NCI-H524 (cell line): ENCODE data around the gene CRTC3.
"Not testable (repeated sequence)": the region's sequence is repeated elsewhere in the genome, so short reads cannot be mapped to it uniquely, and the experiment has no call there.

ENCODE experiments used
- DNase-seq, 2 experiments: peaks; one replicate each; lab custom pipeline; 2025; lab: John Stamatoyannopoulos, UW

Gene CRTC3, protein sequence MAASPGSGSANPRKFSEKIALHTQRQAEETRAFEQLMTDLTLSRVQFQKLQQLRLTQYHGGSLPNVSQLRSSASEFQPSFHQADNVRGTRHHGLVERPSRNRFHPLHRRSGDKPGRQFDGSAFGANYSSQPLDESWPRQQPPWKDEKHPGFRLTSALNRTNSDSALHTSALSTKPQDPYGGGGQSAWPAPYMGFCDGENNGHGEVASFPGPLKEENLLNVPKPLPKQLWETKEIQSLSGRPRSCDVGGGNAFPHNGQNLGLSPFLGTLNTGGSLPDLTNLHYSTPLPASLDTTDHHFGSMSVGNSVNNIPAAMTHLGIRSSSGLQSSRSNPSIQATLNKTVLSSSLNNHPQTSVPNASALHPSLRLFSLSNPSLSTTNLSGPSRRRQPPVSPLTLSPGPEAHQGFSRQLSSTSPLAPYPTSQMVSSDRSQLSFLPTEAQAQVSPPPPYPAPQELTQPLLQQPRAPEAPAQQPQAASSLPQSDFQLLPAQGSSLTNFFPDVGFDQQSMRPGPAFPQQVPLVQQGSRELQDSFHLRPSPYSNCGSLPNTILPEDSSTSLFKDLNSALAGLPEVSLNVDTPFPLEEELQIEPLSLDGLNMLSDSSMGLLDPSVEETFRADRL

DNA sequence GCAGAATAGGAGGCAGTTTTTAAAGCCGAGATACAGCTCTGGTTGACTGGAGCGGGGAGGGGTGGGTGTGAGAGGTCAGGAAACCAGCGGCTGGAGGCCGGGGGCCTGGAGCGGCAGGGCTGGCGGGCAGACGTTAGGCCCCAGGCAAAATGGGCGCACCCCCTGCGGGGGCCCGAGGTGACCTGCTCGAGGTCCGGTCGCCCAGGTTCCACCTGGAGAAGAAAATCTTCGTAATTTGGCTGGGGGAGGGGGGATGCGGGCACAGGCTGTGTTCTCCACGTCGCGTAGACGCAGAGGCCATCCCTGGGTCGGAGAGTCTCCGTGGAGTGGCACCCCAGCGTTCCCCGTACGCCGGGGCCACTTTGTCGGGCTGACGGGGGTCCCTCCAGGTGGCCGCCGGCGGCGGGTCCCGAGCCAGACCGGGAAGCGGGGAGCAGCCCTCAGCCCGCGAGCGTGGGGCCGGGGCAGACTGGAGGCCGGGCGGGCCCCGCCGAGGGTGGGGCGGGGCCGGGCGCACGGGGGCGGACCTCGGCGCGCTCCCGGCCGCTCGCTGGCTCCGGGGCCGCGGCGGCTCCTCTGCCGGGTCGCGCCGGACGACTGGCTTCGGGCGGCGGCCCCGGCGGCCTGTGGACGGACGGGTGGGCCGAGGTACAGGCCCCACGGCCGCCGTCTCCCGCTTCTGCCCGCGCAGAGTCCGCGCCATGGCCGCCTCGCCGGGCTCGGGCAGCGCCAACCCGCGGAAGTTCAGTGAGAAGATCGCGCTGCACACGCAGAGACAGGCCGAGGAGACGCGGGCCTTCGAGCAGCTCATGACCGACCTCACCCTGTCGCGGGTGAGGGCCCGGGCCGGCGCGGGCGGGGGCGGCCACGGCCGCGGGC is at the start of gene CRTC3:
TSS of gene CRTC3 (plus strand) at position 553 of the 879 bp plus-strand sequence. CDS start at position 702, 149 bp downstream.
- DNase-seq = peak in 1 of 2 experiments; percentile 32

- DNase-seq = no peak
Observed at GRCh38 chr15:90481023-90481422, 48.7 kb upstream of the CRTC3 start.

- peak in 1 of 2 experiments; percentile 50 for DNase-seq
Observed at GRCh38 chr15:90482124-90483011, 47.4 kb upstream of the CRTC3 start.

DNA sequence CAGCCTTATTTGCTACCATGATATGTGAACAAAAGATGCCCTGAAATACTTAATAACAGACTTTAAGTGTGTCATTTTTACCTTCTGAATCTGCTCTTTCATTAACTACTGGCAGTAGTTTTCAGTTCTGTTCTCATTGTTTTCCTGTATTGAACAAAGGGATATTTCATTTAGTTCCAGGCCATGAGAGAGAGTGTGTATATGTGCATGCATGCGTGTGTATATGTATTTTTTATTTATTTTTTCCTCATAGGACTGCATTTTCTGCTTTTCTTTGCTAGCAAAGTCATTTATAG is 46.8 kb upstream of the CRTC3 start:
- DNase-seq = no peak

- DNase-seq = no peak
Observed at GRCh38 chr15:90483637-90484036, 46.1 kb upstream of the CRTC3 start.

DNA sequence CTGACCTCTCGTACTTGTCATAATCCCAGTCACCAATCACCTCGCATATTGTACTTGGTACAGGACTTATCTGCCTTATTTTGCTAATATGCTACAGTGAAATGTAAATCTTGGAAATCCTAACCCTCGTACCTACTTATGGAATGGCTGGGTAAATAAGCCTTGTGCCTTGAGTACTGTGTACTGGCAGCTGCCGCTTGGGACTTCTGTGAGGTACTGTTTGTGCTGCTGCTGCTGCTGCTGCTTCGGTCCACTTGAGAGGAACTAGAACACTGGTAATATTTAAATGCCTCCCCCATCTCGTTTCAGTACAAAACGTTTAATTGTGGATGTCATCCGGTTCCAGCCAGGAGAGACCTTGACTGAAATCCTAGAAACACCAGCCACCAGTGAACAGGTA is 42.5 kb upstream of the CRTC3 start:
- DNase-seq = no peak

DNA sequence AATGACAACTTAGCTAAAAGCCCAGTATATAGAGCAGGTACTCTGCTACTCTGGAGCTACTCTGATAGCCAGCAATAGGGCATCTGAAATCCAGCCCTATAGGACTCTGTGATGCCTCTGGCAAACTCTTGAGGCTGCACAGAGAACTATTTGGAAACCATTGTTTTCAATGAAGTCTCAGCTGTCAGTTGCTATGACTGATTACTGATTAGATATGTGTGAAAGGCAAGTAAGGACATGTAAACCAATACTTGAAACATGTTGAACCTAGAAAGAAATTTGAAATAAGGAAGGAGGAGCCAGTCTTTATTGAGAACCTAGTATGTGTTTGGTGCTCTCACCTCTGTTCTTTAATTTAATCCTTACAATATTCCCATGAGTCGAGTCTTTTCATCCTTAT is 40.2 kb upstream of the CRTC3 start:
- DNase-seq = no peak

GRCh38 chr15:90489944-90490343 is 39.8 kb upstream of the CRTC3 start:
- DNase-seq = no peak

GRCh38 chr15:90493647-90494046 is 36.1 kb upstream of the CRTC3 start:
- no peak for DNase-seq

DNA sequence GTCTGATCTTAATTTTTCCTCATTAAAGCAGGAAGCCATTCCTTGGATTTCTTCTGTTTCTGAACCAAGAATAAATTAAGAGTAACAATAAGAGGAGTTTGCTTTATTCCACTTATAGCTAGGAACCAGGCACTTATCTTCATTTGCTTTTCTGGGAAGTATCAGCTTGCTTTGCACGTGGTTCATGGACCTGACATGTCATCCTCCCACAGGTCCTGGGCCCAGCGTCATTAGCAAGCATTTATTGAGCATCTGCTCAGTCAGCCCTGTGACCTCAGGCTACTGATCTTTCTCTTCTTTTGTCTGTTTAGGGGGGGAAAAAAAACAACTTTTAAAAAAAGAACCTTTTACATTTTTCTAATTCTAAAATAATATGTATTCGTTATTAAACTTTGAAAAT is 34.7 kb upstream of the CRTC3 start:
- DNase-seq = peak in 1 of 2 experiments; percentile 26

- peak; percentile 82 to 91 for DNase-seq
Observed at GRCh38 chr15:90496791-90497190, 32.9 kb upstream of the CRTC3 start.

DNA sequence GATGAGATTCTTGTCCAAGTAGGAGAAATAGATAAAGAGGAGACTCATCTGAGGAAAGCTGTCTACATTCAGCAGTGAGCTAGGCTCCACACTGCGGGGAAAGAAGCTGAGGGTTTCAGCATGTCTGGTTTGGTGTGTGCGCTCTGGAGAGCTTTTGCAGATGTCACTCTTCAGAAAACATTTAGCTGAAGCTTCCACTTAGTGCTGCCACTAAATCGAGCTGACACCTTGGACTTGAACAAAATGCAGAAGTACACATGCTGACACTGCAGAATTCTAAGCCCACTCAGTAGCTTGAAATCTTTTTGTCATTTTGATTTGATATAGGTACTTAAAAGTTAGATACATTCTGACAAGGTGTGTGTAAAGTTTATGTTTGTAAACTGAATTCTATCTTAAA is 32.3 kb upstream of the CRTC3 start:
- peak; percentile 16 to 72 for DNase-seq

DNA sequence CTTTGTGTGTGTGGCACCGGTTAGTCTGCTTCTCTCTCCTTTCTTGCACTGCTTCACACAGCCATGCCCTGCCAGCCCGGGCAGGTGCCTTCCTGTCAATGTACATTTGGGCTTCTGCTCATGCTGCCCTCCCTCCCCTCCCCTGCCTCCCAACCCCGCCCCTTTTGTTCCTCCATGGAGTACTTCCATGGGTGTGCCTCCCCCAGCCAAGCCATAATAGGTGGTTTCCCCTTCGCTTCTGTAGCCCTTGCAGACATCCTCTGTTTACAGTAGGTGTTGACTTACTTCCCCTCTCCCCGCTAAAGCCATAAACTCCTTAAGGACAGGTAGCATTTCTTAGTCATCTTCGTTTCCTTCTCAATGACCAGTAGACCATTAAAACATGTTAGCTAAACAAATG is 31.8 kb upstream of the CRTC3 start:
- no peak for DNase-seq

DNA sequence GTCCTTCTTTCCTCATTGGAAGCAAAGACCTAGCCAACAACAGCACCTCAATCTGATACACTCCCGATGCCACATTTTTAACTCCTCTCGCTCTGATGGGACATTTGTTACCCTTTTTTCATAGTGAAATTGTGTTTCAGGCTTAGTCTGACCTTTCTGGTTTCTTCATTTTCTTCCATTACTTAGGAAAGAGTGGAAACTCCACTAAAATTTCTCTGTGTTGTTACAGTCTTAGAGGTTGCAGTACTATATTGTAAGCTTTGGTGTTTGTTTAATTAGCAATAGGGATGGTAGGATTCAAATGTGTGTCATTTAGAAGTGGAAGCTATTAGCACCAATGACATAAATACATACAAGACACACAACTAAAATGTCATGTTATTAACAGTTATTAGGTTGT is 29.6 kb upstream of the CRTC3 start:
- no peak for DNase-seq

GRCh38 chr15:90501898-90502297 is 27.8 kb upstream of the CRTC3 start:
- DNase-seq = no peak

- DNase-seq = not testable (repeated sequence)
Observed at GRCh38 chr15:90510781-90511180, 18.9 kb upstream of the CRTC3 start.

GRCh38 chr15:90511211-90511618 is 18.5 kb upstream of the CRTC3 start:
- DNase-seq = not testable (repeated sequence)

GRCh38 chr15:90512276-90512675 is 17.4 kb upstream of the CRTC3 start:
- no peak for DNase-seq

DNA sequence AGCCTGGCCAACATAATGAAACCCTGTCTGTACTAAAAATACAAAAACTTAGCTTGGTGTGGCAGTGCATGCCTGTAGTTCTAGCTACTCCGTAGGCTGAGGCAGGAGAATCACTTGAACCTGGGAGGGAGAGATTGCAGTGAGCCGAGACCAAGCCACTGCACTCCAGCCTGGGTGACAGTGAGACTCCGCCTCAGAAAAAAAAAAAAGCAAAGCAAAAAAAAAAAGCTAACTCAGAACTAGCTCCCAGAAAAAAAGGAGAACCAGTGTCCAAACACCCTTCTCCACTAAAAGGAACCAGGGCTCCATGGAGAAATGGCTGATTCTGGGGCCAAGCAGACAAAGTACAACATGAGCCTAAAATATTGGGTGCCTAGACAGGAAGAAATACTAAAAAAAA is 16.7 kb upstream of the CRTC3 start:
- DNase-seq = no peak

DNA sequence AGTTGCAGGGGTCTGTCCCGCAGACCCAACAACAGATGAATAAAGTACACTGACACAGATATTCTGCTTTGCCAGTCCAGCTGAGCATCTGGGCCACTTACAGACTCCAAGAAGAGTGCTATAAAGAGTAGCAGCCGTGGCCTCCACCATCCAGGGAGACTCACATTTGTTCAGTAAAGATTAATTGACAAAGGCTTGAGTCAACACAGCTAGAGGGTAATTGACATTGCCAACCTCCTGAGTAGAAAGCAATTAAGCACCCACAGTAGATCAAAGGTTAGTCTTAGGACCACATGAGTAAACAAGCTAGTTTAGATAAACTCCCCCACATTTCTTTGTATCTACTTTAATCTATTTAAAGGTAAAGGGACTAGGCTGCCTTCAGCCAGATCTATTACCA is 16.3 kb upstream of the CRTC3 start:
- DNase-seq = no peak

DNA sequence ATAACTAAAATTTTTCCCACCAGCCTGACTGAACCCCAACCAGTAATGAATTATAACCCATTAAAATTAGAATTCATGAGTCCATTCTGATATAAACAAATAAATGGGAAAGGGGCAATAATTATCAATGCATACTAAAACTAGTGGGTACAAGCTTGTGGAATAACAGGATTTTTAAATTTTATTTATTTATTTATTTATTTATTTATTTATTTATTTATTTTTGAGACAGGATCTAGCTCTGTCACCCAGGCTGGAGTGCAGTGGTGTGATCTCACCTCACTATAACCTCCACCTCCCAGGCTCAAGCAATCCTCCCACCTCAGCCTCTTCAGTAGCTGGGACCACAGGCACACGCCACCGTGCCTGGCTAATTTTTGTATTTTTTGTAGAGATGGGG is 15.8 kb upstream of the CRTC3 start:
- DNase-seq = not testable (repeated sequence)

DNA sequence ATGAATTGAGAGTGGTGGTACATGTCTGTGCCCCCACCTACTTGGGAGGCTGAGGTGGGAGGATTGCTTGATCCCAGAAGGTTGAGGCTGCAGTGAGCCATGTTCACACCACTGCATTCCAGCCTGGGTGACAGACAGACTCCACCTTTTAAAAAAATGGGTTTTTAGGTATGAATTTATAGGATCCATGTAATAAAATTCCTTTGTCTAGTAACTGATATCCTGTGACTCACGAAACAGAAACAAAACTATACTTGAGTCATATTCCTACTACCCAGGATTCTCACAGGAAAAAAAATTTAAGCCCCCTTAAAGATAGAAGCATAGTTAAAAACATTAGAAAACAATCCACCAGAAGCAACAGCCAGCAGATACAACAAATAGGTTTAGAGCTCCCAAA is 10.0 kb upstream of the CRTC3 start:
- DNase-seq = no peak
